NK-92 (cell line): ENCODE measurements around the gene C2.

Source experiments
- DNase-seq: peaks from one replicate; lab custom pipeline; 2025; ENCODE audit not compliant: unreplicated experiment; lab: John Stamatoyannopoulos, UW

The C2 gene

DNA sequence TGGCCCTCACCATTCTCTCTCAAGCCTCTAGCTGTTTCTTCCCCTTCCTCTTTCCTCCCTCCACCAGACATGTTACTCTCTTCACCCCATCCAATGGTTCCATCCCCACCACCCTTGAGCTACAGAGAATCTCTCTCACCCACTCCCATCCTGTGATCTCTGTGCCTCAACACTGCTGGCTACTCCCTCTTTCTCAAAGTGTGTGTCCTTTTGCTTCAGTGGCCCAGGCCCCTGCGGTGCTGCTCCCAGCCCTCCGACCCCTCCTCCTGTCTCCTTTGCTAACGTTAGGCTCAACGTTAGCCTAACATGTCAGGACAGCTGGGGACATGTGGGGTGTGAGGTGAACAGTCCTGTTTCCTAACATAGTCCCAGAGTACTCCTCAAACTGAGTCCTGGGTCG is 25.4 kb downstream of the C2 start:
- DNase-seq = no peak

DNA sequence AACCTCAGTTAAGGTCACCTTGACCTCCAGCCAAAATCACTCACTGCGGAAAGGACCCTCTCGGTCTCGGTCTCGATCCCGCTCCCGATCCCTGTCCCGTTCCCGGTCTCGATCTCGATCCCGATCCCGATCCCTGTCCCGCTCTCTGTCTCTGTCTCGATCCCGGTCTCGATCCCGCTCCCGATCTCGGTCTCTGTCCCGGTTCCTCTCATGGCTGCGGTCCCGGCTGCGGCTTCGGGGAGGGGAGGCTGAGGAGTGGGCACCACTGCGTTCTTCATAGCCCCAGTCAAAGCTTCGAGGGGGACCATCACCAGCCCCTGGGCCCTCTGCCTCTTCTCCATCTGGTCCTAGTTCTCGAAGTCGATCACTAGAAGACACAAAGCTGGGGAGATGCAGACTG is 27.0 kb downstream of the C2 start:
- no peak for DNase-seq

DNA sequence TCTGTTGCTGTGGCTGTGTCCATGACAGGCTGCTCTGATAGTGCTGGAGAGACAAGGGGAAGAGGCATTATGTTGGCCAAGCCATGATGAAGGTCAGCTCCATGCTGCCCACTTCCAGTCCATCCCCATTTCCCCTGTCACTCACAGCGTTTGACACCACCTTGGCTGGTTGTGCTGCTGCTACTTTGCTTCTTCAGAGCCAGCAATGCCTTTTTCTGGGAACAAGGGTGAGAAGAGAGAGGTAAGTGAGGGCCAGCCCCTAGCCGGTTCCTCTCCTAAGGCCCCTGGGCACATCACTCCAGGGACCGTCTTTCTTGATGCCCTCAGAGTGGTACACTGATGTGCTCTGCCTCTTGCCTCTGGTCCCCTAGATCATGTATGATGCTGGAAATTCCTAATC is 29.3 kb downstream of the C2 start:
- DNase-seq = no peak

DNA sequence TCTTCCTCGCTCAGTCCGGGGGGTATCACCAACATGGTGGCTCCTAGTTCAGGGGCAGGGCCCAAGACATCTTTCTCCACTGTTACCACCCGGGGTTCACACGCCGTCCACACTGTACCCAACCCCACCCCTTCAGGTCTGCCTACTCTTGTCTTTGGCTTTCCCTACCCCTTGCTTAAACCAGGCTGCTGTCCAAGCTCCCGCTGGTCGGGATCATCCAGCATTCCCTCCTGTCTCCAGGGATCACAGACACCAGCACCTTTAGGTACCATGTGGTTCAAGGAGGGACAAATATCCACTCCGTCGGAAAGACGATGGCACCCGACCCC is 30.9 kb downstream of the C2 start:
- no peak for DNase-seq

DNA sequence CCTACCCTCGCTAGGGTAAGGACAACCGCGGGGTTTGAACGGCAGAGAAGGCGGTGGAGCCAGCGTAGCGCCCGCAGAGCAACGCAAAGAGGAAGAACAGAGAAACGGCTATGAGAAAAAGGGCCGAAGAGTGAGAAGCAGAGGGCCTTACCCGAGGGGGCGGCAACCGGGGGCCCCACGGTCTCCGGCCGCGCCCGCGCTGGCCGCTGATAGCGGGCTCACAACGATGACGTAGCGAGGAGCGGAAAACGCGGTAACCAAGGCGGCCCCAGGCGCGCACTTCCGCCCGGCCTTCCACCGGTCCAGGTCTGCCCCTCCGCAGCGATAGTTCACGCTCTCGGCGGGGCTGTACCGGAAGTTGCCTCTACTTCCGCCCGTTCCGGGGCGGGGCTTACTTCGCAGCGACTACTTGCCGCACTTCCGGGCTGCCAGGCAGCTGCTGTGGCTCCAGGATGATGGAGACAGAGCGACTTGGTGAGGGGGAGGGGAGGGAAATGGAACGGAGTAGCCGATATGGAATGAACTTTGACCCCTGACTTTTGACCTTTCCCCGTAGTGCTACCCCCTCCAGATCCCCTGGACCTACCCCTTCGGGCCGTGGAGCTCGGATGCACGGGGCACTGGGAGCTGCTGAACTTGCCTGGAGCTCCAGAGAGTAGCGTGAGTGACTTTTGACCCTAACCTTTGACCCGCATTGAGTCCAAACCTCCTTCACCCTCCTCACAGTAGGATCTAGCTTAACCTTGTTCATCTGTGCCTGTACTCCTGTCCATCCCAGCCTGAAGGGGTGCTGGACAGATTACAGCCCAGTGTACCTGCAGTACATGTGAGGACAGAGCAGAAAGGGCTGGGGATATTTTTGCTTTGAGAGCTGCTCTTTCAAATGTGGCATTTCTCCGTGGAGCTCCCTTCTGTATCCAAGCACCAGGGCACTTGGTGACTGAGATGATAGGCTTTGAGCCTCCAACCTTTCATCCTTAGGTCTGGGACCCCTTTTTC is 31.5 kb downstream of the C2 start, which contains the start of the genes NELFE and SKIC2:
NELFE (minus strand) TSS at position 231 of the 999 bp plus-strand sequence. CDS start 525 bp downstream, outside the sequence.
SKIC2 (plus strand) TSS at position 435 of the 999 bp plus-strand sequence; CDS start at position 453, 18 bp downstream.
- peak; percentile 74 for DNase-seq

DNA sequence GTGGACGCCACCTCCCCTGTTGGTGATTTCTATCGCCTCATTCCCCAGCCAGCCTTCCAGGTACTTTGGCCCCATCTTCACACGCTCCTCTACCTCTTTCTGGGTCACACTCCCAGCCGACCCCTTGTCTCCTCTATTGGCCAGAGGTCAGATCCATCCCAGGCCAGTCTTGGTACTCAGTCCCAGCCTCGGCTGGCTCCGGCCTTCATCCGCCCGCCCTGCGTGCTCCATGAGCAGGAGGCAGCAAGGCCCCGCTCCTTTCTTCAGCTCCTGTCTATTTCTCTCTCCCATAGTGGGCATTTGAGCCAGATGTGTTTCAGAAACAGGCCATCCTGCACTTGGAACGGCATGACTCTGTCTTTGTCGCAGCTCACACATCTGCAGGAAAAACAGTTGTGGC is 34.1 kb downstream of the C2 start:
- DNase-seq = no peak

DNA sequence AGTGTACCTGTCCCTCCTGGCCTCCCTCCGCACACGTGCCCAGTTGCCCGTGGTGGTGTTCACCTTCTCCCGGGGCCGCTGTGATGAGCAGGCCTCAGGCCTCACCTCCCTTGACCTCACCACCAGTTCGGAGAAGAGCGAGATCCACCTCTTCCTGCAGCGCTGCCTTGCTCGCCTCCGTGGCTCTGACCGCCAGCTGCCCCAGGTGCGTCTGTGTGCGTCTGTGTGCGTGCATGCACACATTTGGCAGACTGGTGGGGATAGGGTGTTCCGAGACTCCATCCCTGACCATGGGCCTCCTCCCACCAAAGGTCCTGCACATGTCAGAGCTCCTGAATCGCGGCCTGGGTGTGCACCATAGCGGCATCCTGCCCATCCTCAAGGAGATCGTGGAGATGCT is 36.4 kb downstream of the C2 start:
- no peak for DNase-seq

DNA sequence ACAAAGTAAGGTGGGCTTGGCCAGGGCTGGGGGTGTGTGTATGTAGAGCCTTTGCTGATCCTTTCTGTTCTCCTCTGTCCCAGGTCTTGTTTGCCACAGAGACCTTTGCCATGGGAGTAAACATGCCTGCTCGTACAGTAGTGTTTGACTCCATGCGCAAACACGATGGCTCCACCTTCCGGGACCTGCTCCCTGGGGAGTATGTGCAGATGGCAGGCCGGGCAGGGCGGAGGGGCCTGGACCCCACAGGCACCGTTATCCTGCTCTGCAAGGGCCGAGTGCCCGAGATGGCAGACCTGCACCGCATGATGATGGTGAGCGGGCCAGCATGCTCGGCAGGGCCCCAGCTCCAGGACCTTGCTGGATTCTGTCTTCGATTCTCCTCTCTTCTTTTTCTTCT is 38.2 kb downstream of the C2 start:
- no peak for DNase-seq

DNA sequence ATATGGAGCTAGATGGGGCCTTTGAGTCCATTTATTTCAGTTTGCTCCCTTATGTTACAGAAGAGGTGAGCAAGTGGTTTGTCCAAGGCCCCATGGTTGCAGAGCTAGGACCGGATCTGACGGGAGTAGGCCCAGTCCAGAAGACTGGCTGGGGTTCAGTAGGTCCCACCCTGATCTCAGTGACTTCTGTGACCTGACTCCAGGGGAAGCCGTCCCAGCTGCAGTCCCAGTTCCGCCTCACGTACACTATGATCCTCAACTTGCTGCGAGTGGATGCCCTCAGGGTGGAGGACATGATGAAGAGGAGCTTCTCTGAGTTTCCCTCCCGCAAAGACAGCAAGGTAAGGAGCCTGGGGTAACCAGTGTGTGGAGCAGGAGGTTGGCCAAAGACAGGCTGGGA is 39.0 kb downstream of the C2 start:
- no peak for DNase-seq

DNA sequence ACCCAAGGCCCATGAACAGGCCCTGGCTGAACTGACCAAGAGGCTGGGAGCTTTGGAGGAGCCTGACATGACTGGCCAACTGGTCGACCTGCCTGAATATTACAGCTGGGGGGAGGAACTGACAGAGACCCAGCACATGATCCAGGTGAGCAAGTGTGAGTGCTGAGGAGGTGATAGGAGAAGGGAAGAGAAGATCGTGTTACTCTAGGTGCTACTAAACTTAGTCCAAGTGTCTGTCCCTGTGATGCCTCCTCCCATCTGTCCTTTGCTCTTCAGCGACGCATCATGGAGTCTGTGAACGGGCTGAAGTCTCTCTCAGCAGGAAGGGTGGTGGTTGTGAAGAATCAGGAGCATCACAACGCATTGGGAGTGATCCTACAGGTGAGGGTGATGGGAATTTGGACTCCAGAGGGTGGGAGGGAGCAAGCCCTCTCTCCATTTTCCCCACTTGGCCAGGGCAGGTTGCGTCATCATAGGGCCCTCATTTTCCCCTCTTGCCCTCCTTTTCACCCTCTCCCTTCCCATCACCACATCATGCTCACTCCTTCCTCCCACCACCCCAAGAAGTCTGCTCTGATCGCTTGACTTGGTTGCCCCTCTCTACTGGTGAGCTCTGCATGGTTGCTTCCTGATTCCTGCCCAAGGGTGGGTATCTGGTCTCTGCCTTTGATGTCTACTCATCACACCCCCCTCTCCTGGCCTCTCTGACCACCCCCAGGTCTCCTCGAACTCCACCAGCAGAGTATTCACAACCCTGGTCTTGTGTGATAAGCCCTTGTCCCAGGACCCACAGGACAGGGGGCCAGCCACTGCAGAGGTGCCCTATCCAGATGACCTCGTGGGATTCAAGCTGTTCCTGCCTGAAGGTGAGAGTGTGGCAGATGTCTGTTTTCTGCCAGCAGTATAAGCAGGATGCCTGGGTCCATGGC is 39.7 kb downstream of the C2 start:
- no peak for DNase-seq

DNA sequence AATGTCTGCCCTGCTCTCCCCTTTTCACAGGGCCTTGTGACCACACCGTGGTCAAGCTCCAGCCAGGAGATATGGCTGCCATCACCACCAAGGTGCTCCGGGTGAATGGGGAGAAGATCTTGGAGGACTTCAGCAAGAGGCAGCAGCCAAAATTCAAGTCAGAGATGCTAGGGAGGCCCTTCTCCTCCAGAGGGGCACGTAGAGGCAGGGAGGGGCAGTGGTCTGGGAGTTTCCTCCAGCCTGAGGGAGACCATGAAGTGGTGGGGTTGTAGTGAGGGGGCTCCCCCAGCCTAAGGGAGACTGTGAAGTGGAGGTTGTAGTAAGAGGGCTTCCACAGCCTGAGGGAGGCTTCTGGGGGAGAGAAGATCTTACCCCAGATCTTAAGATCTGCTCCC is 40.4 kb downstream of the C2 start:
- no peak for DNase-seq

DNA sequence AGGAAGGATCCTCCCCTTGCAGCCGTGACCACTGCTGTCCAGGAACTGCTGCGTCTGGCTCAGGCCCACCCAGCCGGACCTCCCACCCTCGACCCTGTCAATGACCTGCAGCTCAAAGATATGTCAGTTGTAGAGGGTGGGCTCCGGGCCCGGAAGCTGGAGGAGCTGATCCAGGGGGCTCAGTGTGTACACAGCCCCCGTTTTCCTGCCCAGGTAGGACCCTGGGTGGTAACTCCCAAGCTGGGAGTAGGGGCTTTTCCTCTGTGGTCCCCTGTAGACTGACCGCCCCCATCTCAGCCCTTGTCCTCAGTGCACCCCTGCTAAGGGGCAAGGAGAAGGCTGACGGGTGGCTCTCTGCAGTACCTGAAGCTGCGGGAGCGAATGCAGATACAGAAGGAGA is 40.8 kb downstream of the C2 start:
- DNase-seq = no peak

DNA sequence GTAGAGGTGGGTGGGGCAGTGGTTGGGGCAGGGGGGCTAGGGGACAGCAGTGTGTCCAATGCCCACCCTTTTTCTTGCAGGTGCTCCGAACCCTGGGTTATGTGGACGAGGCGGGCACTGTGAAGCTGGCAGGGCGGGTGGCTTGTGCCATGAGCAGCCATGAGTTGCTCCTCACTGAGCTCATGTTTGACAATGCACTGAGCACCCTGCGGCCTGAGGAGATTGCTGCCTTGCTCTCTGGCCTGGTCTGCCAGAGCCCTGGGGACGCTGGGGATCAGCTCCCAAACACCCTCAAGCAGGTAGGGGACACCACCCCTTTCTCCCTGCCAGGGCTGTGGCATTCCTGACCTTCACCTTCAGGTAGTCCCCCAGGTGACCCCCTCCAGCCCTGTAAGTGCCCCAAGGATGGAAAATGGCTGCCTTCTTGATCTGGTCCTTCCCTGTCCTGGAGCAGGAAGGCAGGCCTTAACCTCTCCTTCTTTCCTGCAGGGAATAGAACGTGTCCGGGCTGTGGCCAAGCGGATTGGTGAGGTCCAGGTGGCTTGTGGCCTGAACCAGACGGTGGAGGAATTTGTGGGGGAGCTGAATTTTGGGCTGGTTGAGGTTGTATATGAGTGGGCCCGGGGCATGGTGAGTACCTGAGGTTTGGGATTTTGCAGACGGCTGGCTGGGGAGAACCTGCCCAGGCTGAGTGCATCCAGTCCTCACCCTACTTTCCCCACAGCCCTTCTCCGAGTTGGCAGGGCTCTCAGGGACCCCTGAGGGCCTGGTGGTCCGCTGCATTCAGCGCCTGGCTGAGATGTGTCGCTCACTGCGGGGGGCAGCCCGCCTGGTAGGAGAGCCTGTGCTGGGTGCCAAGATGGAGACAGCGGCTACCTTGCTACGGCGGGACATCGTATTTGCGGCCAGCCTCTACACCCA is 41.5 kb downstream of the C2 start:
- no peak for DNase-seq

DNA sequence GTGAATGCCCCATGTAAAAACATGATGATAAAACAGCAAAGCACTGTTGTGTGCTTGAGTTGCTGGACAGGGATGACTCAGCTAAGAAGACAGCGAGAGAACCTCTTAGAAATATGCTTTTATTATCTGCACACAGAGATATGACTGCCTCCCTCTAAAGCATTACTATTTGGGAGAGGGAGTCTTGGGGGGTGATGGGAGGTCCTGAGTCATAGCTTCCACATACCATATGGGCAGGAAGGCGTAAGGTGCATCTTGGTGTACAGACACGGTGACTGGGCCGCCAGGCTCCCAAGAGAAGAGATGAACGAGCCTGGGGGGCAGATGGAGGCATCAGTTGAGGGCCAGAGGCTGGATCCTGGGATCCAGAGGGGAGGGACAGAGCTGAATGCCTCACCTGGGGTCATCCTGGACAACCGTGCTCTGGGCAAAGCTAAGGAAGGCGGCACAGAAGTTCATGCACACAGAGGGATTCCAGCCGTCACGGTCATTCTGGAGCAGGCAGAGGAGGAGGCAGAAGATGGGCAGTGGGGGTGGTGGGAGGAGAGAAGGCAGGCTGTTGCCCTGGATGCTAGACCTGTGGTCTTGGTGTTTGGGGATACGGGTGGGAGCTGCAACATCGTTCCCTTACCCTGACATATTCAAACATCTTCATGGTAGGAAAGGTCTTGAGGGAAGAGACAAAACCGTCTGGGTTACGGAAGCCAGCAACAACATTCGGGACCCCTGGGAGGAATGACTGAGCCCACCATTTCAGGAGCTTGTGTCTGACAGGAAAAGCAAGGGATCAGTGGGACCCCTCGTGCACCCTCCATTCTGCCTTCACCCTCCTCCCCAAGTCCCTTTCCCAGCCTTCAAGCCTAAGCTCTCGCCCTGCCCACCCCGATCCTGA is 42.4 kb downstream of the C2 start:
- no peak for DNase-seq

DNA sequence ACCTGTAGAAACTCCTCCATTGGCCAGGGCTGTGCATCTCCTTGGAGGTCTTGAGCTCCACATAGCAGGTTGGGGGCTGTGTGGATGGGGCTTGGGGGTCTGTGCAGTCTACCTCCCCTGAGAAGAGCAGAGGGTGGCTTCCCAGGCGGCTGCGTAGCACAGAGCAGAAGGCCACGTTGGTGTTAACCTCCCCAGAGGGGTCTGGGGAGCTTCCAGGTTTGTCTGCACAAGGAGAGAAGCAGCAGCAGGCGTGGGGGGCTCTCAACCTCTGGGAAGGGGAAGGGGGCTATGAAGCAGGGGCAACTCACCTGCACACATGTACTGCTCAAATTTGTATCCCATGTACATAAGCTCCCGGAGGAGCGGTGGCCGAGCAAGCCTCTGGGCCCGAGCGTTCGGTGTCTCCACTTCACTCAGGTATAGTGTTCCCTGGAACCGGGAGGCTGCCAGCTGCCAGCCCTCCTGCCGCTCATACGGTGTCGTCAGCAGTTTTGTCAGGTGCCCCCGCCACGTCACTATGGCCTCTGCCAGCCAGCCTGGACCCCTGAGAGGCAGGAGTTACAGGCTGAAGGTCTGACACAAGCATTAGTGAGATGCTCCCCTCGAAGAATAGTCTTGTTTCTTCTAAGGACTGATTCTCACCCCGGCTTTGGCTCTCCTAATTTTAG is 43.2 kb downstream of the C2 start:
- no peak for DNase-seq

DNA sequence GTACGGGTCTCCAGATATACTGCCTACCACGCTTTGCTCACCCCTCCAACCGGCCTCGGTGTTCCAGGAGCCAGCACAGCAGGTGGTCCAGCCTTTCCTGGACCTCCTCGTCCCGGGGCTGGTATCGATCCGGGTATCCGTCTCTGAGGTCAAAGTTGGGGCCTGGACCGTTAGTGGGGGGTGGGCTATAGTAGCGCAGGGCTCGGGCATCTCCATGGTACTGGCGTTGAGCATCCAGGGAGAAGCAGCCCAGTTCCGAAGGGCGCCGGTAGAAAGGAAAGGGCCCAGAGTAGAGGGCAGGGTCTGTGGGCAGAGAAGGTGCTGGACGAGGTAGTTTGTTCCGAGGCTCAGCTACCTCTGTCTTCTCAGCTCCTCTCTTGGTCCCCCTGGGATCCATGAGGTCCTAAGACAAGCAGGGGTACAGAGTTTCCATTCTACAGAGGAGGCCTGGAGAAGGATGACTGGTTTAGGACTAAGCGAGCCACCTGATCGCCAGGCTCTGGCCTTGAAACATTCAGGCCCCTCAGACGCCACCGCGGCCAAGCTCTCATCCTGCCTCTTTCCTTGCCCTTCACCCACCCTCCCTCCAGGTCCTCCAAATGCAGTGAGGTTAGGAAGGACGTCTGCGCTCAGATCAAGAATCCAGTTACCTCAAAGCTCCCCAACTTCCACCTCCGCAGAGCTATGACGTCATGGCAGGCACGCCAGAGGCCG is 43.9 kb downstream of the C2 start:
- DNase-seq = no peak

DNA sequence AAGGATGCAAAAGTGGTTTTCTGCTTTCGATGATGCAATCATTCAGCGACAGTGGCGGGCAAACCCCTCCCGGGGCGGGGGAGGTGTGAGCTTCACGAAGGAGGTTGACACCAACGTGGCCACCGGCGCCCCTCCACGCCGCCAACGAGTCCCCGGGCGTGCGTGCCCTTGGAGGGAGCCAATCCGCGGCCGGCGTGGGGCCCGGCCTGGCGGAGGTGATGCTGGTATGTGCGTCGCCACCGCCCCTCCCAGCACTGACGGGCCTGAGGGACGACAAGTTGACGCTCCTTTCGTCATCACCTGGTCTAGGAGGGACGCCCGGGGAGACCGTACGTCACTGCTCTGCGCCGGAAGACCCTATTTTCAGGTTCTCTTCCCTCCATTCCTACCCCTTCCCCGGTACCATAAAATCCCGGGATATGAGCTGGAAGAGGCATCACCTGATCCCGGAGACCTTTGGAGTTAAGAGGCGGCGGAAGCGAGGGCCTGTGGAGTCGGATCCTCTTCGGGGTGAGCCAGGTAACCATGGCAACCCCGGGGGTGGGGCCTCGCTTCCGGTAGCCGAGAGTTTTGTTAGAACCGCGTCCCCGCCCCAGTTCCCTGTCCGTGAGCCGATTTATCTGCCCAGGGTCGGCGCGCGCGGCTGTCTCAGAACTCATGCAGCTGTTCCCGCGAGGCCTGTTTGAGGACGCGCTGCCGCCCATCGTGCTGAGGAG is 44.6 kb downstream of the C2 start, which contains the start of gene DXO:
DXO (minus strand) TSS at position 146 of the 716 bp plus-strand sequence. CDS start 463 bp downstream, outside the sequence.
- DNase-seq = peak; percentile 93
